Adrenal gland (tissue), 12 donors: ENCODE results near the gene ALOX5. TPM values are rescaled to one million over a fixed set of nuclear protein-coding genes. Genes with fewer than 3 reads are reported as not detected.

ENCODE experiments used
- DNase-seq, 7 donors: peaks; one replicate each; pipeline ENCODE4 v3.0.0-alpha.2; 2019 to 2020
- H3K27ac ChIP-seq, 5 donors: fragments of 200-600 bp; sonication (generic) in 4 of 5; 1 replicate in 3 of 5; 2 replicates in 2 of 5; pipeline versions ENCODE4 v1.5.1 to v1.8.0; 2016 to 2020; ENCODE audit warnings: mild to moderate bottlenecking in 1 of 5
- H3K27me3 ChIP-seq: fragments of 200-600 bp; 2 replicates; pipeline ENCODE4 v1.8.0; 2021
- H3K36me3 ChIP-seq, 2 donors: fragments of 200-600 bp; replicated peaks in 1 of 2; 1 replicate in 1 of 2; 2 replicates in 1 of 2; pipeline versions ENCODE4 v1.5.1 to v1.8.0; 2018 to 2022
- H3K4me1 ChIP-seq, 2 donors: fragments of 200-600 bp; replicated peaks in 1 of 2; 1 replicate in 1 of 2; 2 replicates in 1 of 2; pipeline versions ENCODE4 v1.5.1 to v1.8.0; 2018 to 2021
- H3K4me3 ChIP-seq, 4 donors: fragments of 200-600 bp; sonication (generic) in 3 of 4; one replicate each; pipeline ENCODE4 v1.5.1; 2016 to 2018
- H3K9me3 ChIP-seq, 3 donors: fragments of 200-600 bp; sonication (generic) in 1 of 3; replicated peaks in 1 of 3; 1 replicate in 2 of 3; 2 replicates in 1 of 3; pipeline versions ENCODE4 v1.5.1 to v1.8.0; 2016 to 2021
- CTCF ChIP-seq, 6 experiments: fragments of 450-650 bp in 4 of 6; fragments of 200-600 bp in 2 of 6; sonication (generic) in 1 of 6; IDR thresholded peaks; 1 replicate in 5 of 6; 2 replicates in 1 of 6; pipeline versions ENCODE4 v1.5.1 to v1.8.0; 2016 to 2021; ENCODE audit warnings: antibody characterized with exemption in 6 of 6, mild to moderate bottlenecking in 2 of 6, moderate library complexity in 1 of 6
- POLR2A ChIP-seq, 2 donors: fragments of 450-650 bp; IDR thresholded peaks; one replicate each; pipeline ENCODE4 v1.6.1; 2017; ENCODE audit warnings: antibody characterized with exemption in 2 of 2, mild to moderate bottlenecking in 2 of 2, moderate library complexity in 1 of 2
- WGBS, 4 donors: extraction: QIAGEN DNeasy Blood & Tissue Kit in 2 of 4; methylation state at CpG; one replicate each; pipeline versions ENCODE4 v1.1.5 to v1.1.7; 2013 to 2017; 5-methylcytosine and 5-hydroxymethylcytosine counted together
- intact Hi-C, 2 donors: fragments of 100-400 bp; cut with DNase I; formaldehyde crosslinking; loops; one replicate each; pipeline versions ENCODE4 v1.14.1 to v1.15.0; 2022 to 2023
- polyA plus RNA-seq, 3 donors: library from polyadenylated mRNA; stranded (reverse); fragments of 200-250 nt in 2 of 3; fragments of 350-450 nt in 1 of 3; fragmentation: Illumina TruSeq in 1 of 3; extraction: RNeasy Lipid Tissue Mini Kit (QIAGEN cat#74804) in 1 of 3; gene quantifications; one replicate each; pipeline ENCODE4 v1.2.3, GENCODE V29; 2013 to 2014
- total RNA-seq, 9 donors: library from RNA; depleted of rRNA in 4 of 9; stranded (reverse); fragments of >200 nt in 4 of 9; fragments of 120-200 nt in 1 of 9; fragmentation: NEBNext Ultra II Directional in 1 of 9; extraction: Animal tissue kit (Norgen Biotek cat#: 25700) in 1 of 9; gene quantifications; one replicate each; pipeline versions ENCODE4 v1.1.0 to v1.2.4, GENCODE V29; 2013 to 2023
- donor health status: healthy with polysubstance abuse.
- donor health status: Bipolar disorder and iron deficiency.
- donor health status: DM: yes; HTN: yes; CAD: no.
- donor health status: DM: no; HTN: no; CAD: no.
- donor health status: DM: no; HTN: no; CAD: no.
- donor health status: DM: yes; HTN: yes; CAD: no.

Gene ALOX5
- total and polyA plus RNA-seq, 12 donors, result 1.00 to 60.0 (median 17.7) TPM

GRCh38 chr10:45398595-45398994, 24.6 kb downstream of the ALOX5 start:
- H3K27ac ChIP-seq, result no peak overlapping the region
- no peak for DNase-seq
- no peaks in the 10 kb centered on the region for H3K9me3 ChIP-seq
- H3K36me3 ChIP-seq, result no peaks in the 10 kb centered on the region
- WGBS, 4 donors, result 62 to 74% (median 73%) methylated on average over 1 of the region's 1 CpG
- intact Hi-C loops, result no loop called here
- TF ChIP-seq CTCF (IDR thresholded peaks at IDR 0.05) (no peak), POLR2A (IDR thresholded peaks at IDR 0.05) (no peak)
- H3K4me1 ChIP-seq, result no peaks in the 10 kb centered on the region
- no peak overlapping the region for H3K4me3 ChIP-seq
- no peaks in the 10 kb centered on the region for H3K27me3 ChIP-seq

DNA sequence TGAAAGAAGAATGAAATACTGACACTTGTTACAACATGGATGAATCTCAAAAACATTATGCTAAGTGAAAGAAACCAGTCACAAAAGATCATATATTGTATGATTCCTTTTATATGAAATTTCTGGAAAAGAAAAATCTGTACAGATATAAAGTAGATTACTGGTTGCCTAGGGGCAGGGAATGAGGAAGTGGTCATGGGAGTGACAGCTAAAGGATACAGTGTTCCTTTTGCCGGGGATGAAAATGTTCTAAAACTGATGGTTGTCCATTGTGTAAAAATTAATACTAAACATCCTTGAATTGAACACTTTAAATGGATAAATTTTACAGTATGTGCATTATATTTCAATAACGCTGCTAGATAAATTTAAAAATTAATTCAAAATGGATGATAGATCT, 25.1 kb downstream of the ALOX5 start:
- no peak for DNase-seq
- no peaks in the 10 kb centered on the region for H3K36me3 ChIP-seq
- TF ChIP-seq POLR2A (IDR thresholded peaks at IDR 0.05) (no peak), CTCF (IDR thresholded peaks at IDR 0.05) (no peak)
- H3K4me3 ChIP-seq, result no peak overlapping the region
- H3K27ac ChIP-seq, result no peak overlapping the region
- H3K27me3 ChIP-seq, result no peaks in the 10 kb centered on the region
- WGBS, 4 donors, result 74 to 86% (median 80%) methylated on average over 2 of the region's 2 CpGs
- H3K9me3 ChIP-seq, result no peaks in the 10 kb centered on the region
- no peaks in the 10 kb centered on the region for H3K4me1 ChIP-seq
- intact Hi-C loops, result no loop called here

DNA sequence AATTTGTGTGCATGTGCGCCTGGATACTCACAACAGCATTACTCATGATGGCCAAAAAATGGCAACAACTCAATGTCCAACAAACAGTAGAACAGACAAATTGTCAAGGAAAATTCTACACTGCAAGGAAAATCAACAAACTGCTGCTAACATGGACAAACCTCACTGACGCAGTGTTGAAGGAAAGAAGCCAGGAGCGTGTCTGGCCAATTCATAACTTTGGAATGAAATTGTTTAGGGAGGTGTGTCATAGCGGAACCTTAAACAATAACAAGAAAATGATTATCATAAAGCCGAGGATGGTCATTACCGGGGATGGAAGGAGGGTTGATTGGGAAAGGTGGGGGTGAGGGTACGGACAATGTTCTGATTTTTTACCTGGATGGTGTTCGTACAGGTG, 29.1 kb downstream of the ALOX5 start:
- no peak overlapping the region for H3K27ac ChIP-seq
- no peak overlapping the region for H3K4me3 ChIP-seq
- TF ChIP-seq CTCF (IDR thresholded peaks at IDR 0.05) (no peak), POLR2A (IDR thresholded peaks at IDR 0.05) (no peak)
- H3K4me1 ChIP-seq, result no peaks in the 10 kb centered on the region
- H3K36me3 ChIP-seq, result no peaks in the 10 kb centered on the region
- no peaks in the 10 kb centered on the region for H3K9me3 ChIP-seq
- 80 to 82% (median 82%) methylated on average over 8 of the region's 8 CpGs for WGBS, 4 donors
- no peak for DNase-seq
- no peaks in the 10 kb centered on the region for H3K27me3 ChIP-seq
- intact Hi-C loops, result no loop called here

DNA sequence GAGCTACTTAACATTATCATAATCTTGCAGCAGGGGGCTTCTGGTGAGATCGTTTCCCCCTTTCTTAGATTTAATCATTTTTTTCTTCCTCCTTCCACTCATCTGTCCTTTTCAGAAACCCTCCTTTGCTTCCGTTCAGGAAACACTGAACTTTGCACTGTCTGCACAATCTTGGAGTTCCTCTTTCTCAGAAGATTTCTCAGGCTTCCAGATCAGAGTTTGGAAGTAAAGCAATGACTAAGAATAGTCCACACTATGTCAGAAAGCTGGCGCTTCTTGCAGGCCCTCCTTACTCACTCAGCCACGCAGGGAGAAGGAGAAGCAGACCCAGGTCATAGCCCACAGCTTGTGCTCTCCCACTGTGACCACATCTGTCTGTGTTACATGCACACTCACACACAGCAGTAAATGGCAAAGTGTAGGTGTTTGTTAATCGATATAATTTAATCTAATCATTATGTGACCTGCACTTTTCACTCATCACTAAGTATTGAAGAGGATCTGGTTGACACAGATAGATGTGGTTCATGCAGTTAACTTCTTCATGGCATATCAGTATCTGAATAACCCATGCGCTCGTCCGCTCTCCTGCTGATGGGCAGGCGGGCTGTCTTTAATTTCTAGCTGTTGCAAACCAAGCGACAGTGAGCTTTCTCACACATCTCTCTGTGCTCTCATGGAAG, 30.2 kb downstream of the ALOX5 start:
- Histone ChIP-seq H3K9me3 (no peaks in the 10 kb centered on the region), H3K36me3 (no peaks in the 10 kb centered on the region), H3K4me1 (no peaks in the 10 kb centered on the region), H3K27me3 (no peaks in the 10 kb centered on the region), H3K4me3 (no peak overlapping the region), H3K27ac (peak overlapping the region in 1 of 5 donors; percentile 78)
- DNase-seq, result peak in 3 of 7 donors; percentile 46 to 67 (median 53)
- 57 to 65% (median 61%) methylated on average over 10 of the region's 10 CpGs for WGBS, 4 donors
- TF ChIP-seq CTCF (IDR thresholded peaks at IDR 0.05) (no peak), POLR2A (IDR thresholded peaks at IDR 0.05) (no peak)
- intact Hi-C loops, result no loop called here
